OCI-LY7 (cell line): ENCODE data around the gene PGGHG. TPM values are rescaled to one million over a fixed set of nuclear protein-coding genes. Genes with fewer than 3 reads are reported as not detected.

Source experiments
- BruUV-seq: library from RNA; stranded (reverse); fragments of 400-500 nt; replicated peaks from 2 replicates; lab custom pipeline; 2021; lab: Mats Ljungman, UMichigan
- CTCF ChIA-PET: fragments of 300-600 bp; sonication (Branson Sonifier 250); formaldehyde crosslinking; loops from one replicate; lab custom pipeline; 2022; ENCODE audit warnings: antibody characterized with exemption; ENCODE audit not compliant: unreplicated experiment; lab: Charles Lee
- POLR2A ChIA-PET: fragments of 300-600 bp; sonication (Branson Sonifier 250); formaldehyde crosslinking; loops from one replicate; lab custom pipeline; 2022; ENCODE audit warnings: antibody characterized with exemption; lab: Charles Lee
- DNase-seq: peaks from one replicate; pipeline ENCODE4 v3.0.0-alpha.2; 2015; ENCODE audit warnings: low spot score
- H2AFZ ChIP-seq: fragments of 200-600 bp; sonication (generic), shearing (Covaris generic); 2 replicates; pipeline ENCODE4 v1.6.1; 2014; ENCODE audit warnings: mild to moderate bottlenecking, antibody characterized with exemption, low read length, moderate library complexity
- H3K27ac ChIP-seq: fragments of 200-600 bp; sonication (generic); 2 replicates; pipeline ENCODE4 v1.5.1; 2014; ENCODE audit warnings: mixed run types, low read depth, mild to moderate bottlenecking, moderate library complexity, low read length, inconsistent platforms; ENCODE audit not compliant: poor library complexity, severe bottlenecking
- H3K36me3 ChIP-seq: fragments of 200-600 bp; sonication (generic); 2 replicates; pipeline ENCODE4 v1.6.1; 2014; ENCODE audit warnings: mild to moderate bottlenecking, antibody characterized with exemption, low read length, moderate library complexity, mixed read lengths; ENCODE audit not compliant: insufficient read depth
- H3K4me1 ChIP-seq: fragments of 200-600 bp; sonication (generic); 2 replicates; pipeline ENCODE4 v1.5.1; 2014; ENCODE audit warnings: mild to moderate bottlenecking, low read length; ENCODE audit not compliant: insufficient read depth, poor library complexity, severe bottlenecking
- H3K4me2 ChIP-seq: fragments of 200-600 bp; sonication (generic); 2 replicates; pipeline ENCODE4 v1.6.1; 2014; ENCODE audit warnings: mild to moderate bottlenecking, low read length
- H3K4me3 ChIP-seq: fragments of 200-600 bp; sonication (generic); 2 replicates; pipeline ENCODE4 v1.5.1; 2014; ENCODE audit warnings: mild to moderate bottlenecking, low read depth, low read length; ENCODE audit not compliant: poor library complexity, severe bottlenecking
- H3K79me2 ChIP-seq: fragments of 200-600 bp; sonication (generic); 2 replicates; pipeline ENCODE4 v1.6.1; 2016; ENCODE audit warnings: low read depth, mild to moderate bottlenecking, low read length, moderate library complexity, mixed read lengths; ENCODE audit not compliant: insufficient read depth
- H3K9me2 ChIP-seq: fragments of 200-600 bp; sonication (generic); 2 replicates; pipeline ENCODE4 v1.6.1; 2016; ENCODE audit warnings: mild to moderate bottlenecking, low read length, mixed read lengths; ENCODE audit not compliant: insufficient read depth
- H3K9me3 ChIP-seq: fragments of 200-600 bp; sonication (generic); 2 replicates; pipeline ENCODE4 v1.6.1; 2014; ENCODE audit warnings: mild to moderate bottlenecking, mixed run types, low read length, mixed read lengths
- H4K20me1 ChIP-seq: fragments of 200-600 bp; sonication (generic); 2 replicates; pipeline ENCODE4 v1.6.1; 2014; ENCODE audit warnings: mild to moderate bottlenecking, antibody characterized with exemption, low read length, moderate library complexity, mixed read lengths; ENCODE audit not compliant: insufficient read depth
- EZH2phosphoT487 ChIP-seq: fragments of 200-600 bp; sonication (generic); IDR thresholded peaks from 2 replicates; pipeline ENCODE4 v1.6.1; 2018; ENCODE audit warnings: low read depth, borderline replicate concordance, mild to moderate bottlenecking, mixed run types, antibody characterized with exemption, low read length, moderate library complexity, mixed read lengths
- intact Hi-C: fragments of 100-400 bp; cut with micrococcal nuclease; formaldehyde crosslinking; loops from one replicate; pipeline ENCODE4 v1.10.0; 2022; ENCODE audit not compliant: unreplicated experiment
- total RNA-seq, 2 experiments: library from RNA; depleted of rRNA in 1 of 2; stranded (reverse); fragments of >200 nt in 1 of 2; shearing (Covaris generic) in 1 of 2; gene quantifications; 2 replicates each; pipeline ENCODE4 v1.2.3, GENCODE V29; 2014 to 2022
- TF ChIP-seq, protein P1 (sequence below): fragments of 200-600 bp; sonication (generic); conservative IDR thresholded peaks from 2 replicates; pipeline ENCODE4 v1.5.1; 2014; ENCODE audit warnings: mild to moderate bottlenecking, antibody characterized with exemption, low read length, moderate library complexity, mixed read lengths

The PGGHG gene
- total RNA-seq, 2 experiments from 2014 or later: 0.93 to 6.3 TPM

DNA sequence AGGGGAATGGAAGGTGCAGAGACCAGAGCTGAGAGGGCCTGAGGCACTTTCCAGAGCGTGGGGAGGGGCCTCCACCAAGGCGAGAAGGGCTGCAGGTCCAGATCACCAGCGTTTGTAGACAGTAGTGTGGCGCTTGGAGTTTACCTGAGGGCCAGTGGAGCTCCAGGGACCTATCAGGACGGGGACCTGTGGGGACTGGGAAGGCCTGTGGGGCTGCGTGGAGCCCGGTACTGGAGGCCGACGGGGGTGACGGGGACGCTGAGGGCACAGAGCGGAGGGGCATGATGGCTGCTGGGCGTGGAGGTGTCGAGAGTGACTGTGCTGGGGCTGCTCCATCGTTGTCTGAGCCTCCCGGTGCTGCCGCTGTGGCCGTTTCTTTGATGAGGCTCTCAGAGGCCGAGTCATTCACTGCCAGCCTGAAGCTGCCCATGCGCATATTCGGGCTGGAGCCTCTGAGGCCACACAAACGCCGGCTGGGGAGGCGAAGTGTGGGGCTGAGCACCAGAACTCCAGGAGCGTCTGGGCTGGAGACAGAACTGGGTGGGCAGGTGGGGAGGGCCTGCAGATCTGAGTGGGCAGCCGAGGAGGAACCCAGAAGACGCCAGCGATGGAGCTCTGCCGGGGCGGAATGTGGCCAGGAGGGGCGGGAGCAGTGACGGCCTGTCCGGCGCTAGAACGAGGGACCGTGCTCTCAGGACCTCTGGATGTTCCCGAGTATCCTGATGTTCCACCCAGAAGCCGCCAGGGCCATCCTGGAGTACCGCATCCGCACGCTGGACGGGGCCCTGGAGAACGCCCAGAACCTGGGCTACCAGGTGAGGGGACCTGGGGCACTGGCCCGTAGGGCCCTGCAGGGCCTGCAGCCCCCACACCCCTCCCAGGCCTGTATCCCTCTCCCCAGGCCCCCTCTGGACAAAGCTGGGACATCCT, 2.6 kb downstream of the PGGHG start:
- POLR2A ChIA-PET: no interaction called here
- no peak for TF ChIP-seq EZH2phosphoT487
- TF ChIP-seq, protein P1, sequence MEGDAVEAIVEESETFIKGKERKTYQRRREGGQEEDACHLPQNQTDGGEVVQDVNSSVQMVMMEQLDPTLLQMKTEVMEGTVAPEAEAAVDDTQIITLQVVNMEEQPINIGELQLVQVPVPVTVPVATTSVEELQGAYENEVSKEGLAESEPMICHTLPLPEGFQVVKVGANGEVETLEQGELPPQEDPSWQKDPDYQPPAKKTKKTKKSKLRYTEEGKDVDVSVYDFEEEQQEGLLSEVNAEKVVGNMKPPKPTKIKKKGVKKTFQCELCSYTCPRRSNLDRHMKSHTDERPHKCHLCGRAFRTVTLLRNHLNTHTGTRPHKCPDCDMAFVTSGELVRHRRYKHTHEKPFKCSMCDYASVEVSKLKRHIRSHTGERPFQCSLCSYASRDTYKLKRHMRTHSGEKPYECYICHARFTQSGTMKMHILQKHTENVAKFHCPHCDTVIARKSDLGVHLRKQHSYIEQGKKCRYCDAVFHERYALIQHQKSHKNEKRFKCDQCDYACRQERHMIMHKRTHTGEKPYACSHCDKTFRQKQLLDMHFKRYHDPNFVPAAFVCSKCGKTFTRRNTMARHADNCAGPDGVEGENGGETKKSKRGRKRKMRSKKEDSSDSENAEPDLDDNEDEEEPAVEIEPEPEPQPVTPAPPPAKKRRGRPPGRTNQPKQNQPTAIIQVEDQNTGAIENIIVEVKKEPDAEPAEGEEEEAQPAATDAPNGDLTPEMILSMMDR: no peak
- no peaks in the 10 kb centered on the region for H3K79me2 ChIP-seq
- H3K4me1 ChIP-seq: no peaks in the 10 kb centered on the region
- CTCF ChIA-PET: no interaction called here
- H3K4me2 ChIP-seq: no peak overlapping the region
- H3K4me3 ChIP-seq: no peak overlapping the region
- no peak for DNase-seq
- H2AFZ ChIP-seq: no peak overlapping the region
- no peaks in the 10 kb centered on the region for H4K20me1 ChIP-seq
- no peaks in the 10 kb centered on the region for H3K9me3 ChIP-seq
- intact Hi-C loops: no loop called here
- H3K36me3 ChIP-seq: no peaks in the 10 kb centered on the region
- H3K9me2 ChIP-seq: no peaks in the 10 kb centered on the region
- BruUV-seq: no TSS peak
- H3K27ac ChIP-seq: no peak overlapping the region

DNA sequence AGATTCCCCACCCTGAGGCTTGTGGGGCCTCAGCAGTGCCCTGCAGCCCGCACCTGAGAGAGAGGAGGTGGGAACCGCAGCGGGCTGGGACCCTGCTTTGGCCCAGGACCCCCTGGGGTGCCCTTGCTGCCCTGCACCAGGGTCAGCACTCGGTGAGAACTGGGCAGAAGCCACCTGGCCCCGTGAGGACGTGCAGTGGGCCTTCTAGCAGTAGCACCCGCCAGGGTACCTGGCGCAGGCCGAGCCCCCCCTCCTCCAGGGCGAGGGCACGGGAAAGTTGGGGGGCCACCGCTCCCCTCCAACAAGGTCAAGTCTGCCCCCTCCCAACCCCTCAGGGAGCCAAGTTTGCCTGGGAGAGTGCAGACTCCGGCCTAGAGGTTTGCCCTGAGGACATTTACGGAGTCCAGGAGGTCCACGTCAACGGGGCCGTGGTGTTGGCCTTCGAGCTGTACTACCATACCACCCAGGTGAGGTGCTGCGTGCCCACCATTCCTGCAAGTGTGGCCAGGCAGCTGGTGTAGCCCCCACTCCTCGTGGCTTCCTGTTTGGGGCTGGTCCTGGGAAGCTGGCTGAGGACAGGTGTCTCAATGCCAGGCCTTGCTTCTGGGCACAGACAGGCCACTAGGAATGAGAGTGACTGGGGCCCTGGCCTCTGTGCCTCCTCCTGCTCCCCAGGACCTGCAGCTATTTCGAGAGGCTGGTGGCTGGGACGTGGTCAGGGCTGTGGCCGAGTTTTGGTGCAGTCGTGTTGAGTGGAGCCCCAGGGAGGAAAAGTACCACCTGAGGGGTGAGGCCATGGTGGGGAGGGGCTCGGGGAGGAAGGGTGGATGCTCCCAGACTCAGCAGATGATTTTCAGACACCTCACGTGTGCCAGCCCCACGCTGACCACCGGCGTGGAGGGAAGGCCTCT, 3.5 kb downstream of the PGGHG start:
- no peak for DNase-seq
- CTCF ChIA-PET: no interaction called here

More for the DNA sequence above, 3.5 kb downstream of the PGGHG start:
- H3K79me2 ChIP-seq: no peaks in the 10 kb centered on the region
- no peak overlapping the region for H2AFZ ChIP-seq
- POLR2A ChIA-PET: no interaction called here
- H4K20me1 ChIP-seq: no peaks in the 10 kb centered on the region
- no peaks in the 10 kb centered on the region for H3K9me3 ChIP-seq
- H3K36me3 ChIP-seq: no peaks in the 10 kb centered on the region
- no peak overlapping the region for H3K4me3 ChIP-seq
- BruUV-seq: no TSS peak
- intact Hi-C loops: no loop called here
- TF ChIP-seq, protein P1: no peak
- no peak for TF ChIP-seq EZH2phosphoT487
- no peak overlapping the region for H3K27ac ChIP-seq
- no peaks in the 10 kb centered on the region for H3K9me2 ChIP-seq
- H3K4me1 ChIP-seq: no peaks in the 10 kb centered on the region
- H3K4me2 ChIP-seq: no peak overlapping the region
